ENCODE results near the gene STRA8. TPM values are rescaled to one million over a fixed set of nuclear protein-coding genes. Genes with fewer than 3 reads are reported as not detected.

Gene STRA8
- total RNA-seq, 1 donor from 2014 or later = not detected

DNA sequence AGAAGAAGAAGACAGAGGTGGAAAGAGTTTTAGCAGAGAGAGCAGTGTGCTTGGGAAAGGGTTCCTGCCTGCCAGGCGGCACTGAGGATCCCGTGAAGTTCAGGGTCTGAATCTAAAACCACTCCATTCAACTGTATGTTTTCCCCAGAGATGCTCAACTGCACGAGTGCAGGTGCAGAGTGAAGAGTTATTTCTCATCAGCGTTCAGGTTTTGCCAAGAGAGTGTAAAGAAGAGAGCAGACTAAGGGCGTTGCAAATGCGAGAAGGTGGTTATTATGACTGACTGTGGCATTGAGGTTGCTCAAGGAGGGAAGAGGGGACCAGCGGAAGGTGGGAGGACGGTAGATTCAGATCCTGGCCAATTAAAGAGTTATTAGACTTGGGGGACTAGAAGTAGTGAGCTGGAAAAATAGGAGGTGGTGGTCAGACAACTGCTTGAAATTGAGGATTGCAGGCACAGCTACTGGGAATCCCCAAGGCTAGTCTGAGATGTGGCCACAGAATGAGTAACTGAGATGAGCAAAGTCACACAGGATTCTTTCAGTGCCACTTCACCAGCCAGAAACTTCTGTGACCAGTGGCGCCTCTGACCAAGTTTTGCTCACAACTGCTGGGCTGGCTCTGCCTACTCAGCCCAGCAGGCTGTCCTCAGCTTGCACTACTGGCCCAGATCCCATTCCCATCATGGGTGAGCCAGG lies 29.1 kb downstream of the STRA8 start:
- H3K27ac Mint-ChIP-seq (ENCODE audit: unreplicated experiment) = no peak overlapping the region
- H3K36me3 Mint-ChIP-seq (ENCODE audit: low read depth) = no peaks in the 10 kb centered on the region
- no peak overlapping the region for H3K4me3 Mint-ChIP-seq
- peaks cover 19% of the 10 kb centered on the region for H3K4me1 Mint-ChIP-seq
- no peaks in the 10 kb centered on the region for H3K27me3 Mint-ChIP-seq (ENCODE audit: low read depth)
- no peak for DNase-seq (ENCODE audit: low read depth, low spot score)
- TF ChIP-seq, protein P1, sequence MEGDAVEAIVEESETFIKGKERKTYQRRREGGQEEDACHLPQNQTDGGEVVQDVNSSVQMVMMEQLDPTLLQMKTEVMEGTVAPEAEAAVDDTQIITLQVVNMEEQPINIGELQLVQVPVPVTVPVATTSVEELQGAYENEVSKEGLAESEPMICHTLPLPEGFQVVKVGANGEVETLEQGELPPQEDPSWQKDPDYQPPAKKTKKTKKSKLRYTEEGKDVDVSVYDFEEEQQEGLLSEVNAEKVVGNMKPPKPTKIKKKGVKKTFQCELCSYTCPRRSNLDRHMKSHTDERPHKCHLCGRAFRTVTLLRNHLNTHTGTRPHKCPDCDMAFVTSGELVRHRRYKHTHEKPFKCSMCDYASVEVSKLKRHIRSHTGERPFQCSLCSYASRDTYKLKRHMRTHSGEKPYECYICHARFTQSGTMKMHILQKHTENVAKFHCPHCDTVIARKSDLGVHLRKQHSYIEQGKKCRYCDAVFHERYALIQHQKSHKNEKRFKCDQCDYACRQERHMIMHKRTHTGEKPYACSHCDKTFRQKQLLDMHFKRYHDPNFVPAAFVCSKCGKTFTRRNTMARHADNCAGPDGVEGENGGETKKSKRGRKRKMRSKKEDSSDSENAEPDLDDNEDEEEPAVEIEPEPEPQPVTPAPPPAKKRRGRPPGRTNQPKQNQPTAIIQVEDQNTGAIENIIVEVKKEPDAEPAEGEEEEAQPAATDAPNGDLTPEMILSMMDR (conservative IDR thresholded peaks at IDR 0.05) = no peak
- peaks cover 16% of the 10 kb centered on the region for H3K9me3 Mint-ChIP-seq

- DNase-seq (ENCODE audit: low read depth, low spot score) = no peak
- Mint-ChIP-seq H3K27me3 (ENCODE audit: low read depth) (no peaks in the 10 kb centered on the region), H3K4me3 (no peak overlapping the region), H3K27ac (ENCODE audit: unreplicated experiment) (no peak overlapping the region), H3K9me3 (peaks cover 21% of the 10 kb centered on the region), H3K4me1 (peaks cover 19% of the 10 kb centered on the region), H3K36me3 (ENCODE audit: low read depth) (no peaks in the 10 kb centered on the region)
- TF ChIP-seq, protein P1 (conservative IDR thresholded peaks at IDR 0.05) = no peak
Observed at GRCh38 chr7:135263321-135263970, 29.8 kb downstream of the STRA8 start.

GRCh38 chr7:135265637-135266036 lies 32.0 kb downstream of the STRA8 start:
- H3K27me3 Mint-ChIP-seq (ENCODE audit: low read depth) = no peaks in the 10 kb centered on the region
- H3K4me1 Mint-ChIP-seq = peaks cover 13% of the 10 kb centered on the region
- no peak for DNase-seq (ENCODE audit: low read depth, low spot score)
- no peak overlapping the region for H3K4me3 Mint-ChIP-seq
- TF ChIP-seq, protein P1 (conservative IDR thresholded peaks at IDR 0.05) = no peak
- peaks cover 21% of the 10 kb centered on the region for H3K9me3 Mint-ChIP-seq
- no peaks in the 10 kb centered on the region for H3K36me3 Mint-ChIP-seq (ENCODE audit: low read depth)
- H3K27ac Mint-ChIP-seq (ENCODE audit: unreplicated experiment) = no peak overlapping the region

DNA sequence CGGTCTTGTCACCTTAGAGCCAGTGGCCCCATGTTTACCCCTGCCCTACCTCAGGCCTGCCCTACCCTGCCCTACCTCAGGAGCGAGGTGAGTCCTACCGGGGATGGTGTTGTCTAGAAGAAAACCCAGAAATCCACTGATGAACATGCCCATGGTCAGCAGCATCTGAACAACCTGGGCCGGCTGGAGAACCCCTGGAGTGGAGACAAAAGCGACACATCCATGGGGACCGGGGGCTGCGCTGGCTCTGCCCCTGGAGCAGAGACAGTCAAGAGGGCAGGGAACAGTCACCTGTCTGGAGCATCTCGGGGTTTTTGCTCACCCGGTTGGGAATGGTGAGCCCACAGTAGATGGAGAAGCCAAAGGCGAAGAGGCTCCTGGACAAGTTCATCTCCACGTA lies 36.3 kb downstream of the STRA8 start:
- H3K4me1 Mint-ChIP-seq = peaks cover 3% of the 10 kb centered on the region
- TF ChIP-seq, protein P1 (conservative IDR thresholded peaks at IDR 0.05) = no peak
- H3K36me3 Mint-ChIP-seq (ENCODE audit: low read depth) = no peaks in the 10 kb centered on the region
- peaks cover 17% of the 10 kb centered on the region for H3K9me3 Mint-ChIP-seq
- no peak for DNase-seq (ENCODE audit: low read depth, low spot score)
- H3K4me3 Mint-ChIP-seq = no peak overlapping the region
- H3K27ac Mint-ChIP-seq (ENCODE audit: unreplicated experiment) = no peak overlapping the region
- H3K27me3 Mint-ChIP-seq (ENCODE audit: low read depth) = no peaks in the 10 kb centered on the region

- Mint-ChIP-seq H3K36me3 (ENCODE audit: low read depth) (no peaks in the 10 kb centered on the region), H3K27me3 (ENCODE audit: low read depth) (no peaks in the 10 kb centered on the region), H3K4me1 (peaks cover 3% of the 10 kb centered on the region), H3K4me3 (no peak overlapping the region), H3K27ac (ENCODE audit: unreplicated experiment) (no peak overlapping the region), H3K9me3 (peaks cover 16% of the 10 kb centered on the region)
- TF ChIP-seq, protein P1 (conservative IDR thresholded peaks at IDR 0.05) = no peak
- DNase-seq (ENCODE audit: low read depth, low spot score) = no peak
Observed at GRCh38 chr7:135270577-135271254, 37.1 kb downstream of the STRA8 start.
